ENCODE measurements around the gene RAVER2. TPM values are rescaled to one million over a fixed set of nuclear protein-coding genes. Genes with fewer than 3 reads are reported as not detected.

RAVER2 gene
- total and polyA plus RNA-seq, 2 of the 13 experiments (the other 11 are each of a cell fraction or from before 2014, with no cell fraction given) = 11.4 to 15.4 TPM

DNA sequence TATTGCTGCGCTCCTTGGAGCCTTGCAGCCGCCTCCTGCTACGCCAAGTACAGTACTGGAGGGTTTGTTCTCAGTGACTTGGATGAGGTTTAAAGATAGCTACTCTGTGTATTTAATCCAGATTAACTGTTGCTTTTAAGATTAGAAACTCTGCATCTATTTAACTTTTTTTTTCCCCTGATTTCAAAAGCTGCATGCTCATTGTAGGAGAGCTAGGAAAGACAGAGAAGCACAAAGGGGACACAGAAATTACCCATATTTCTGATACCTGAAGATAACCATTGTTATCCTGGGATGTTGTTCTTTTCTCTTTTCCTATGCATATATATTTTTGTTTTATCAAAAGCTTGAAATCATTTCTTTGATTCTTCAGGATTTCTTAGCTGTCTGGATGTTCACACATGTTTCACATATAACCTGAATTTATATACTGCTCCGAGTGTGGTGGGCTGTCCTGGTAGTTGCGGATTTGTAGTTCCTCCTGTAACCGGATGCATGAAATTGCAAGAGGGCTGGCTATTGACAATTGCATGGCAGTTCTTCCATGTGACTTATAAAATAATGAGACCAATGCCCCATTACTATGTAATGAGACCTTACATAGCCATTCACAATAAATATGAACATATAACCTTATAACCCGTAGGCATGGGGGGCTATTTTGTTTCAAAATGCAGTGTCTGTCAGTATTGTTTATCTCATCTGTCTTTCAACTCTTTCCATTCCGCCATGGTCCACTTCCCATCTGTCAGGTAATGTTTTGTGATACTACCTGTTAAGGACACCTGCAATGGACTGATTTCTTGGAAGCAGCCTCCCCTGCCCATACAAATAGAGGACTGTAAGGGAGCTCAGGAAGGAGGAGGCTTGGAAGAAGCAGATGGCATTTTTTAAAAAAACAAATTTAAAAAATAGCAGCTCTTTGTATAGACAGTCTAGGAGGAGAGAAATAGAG, 1.4 kb downstream of the RAVER2 start:
- H3K79me2 ChIP-seq (ENCODE audit: insufficient read depth, low read length) = peaks cover 21% of the 10 kb centered on the region
- intact Hi-C loops (cut with micrococcal nuclease; ENCODE audit: unreplicated experiment) = loop anchor here (1.0 kb wide), 2 partner anchors 29 to 78 kb away; no protein-coding TSS in a partner anchor
- no peak for ATAC-seq

GRCh38 chr1:64748222-64748621, 3.3 kb downstream of the RAVER2 start:
- CTCF ChIA-PET (ENCODE audit: low intra/inter-chr PET ratio, low total read pairs) = no interaction called here
- Histone ChIP-seq H3K27me3 (ENCODE audit: control insufficient read depth in 1 of 2, insufficient read depth in 2 of 2, low read length in 2 of 2) (no peaks in the 10 kb centered on the region), H3K9ac (ENCODE audit: insufficient read depth, low read depth, low read length) (no peak overlapping the region), H3K27ac (ENCODE audit: extremely low read length, insufficient read depth, low read length) (no peak overlapping the region), H3K4me3 (replicated peaks in 1 of 3; ENCODE audit: insufficient read depth in 1 of 3, low read depth in 2 of 3, low read length in 3 of 3) (no peak overlapping the region), H3K4me1 (ENCODE audit: insufficient read depth, low read length) (peaks cover 27% of the 10 kb centered on the region), H3K4me2 (ENCODE audit: low read depth, low read length) (0 out of 2 replicates have a peak overlapping the region, but pooled peaks have one; percentile 24), H3K36me3 (replicated peaks in 1 of 2; ENCODE audit: control insufficient read depth in 1 of 2, insufficient read depth in 2 of 2, low read length in 2 of 2) (no peaks in the 10 kb centered on the region; a peak in 1 of 5 replicates), H3K9me3 (ENCODE audit: low read length) (no peaks in the 10 kb centered on the region), H4K20me1 (ENCODE audit: insufficient read depth, low read length) (no peaks in the 10 kb centered on the region), H3K79me2 (ENCODE audit: insufficient read depth, low read length) (peaks cover 21% of the 10 kb centered on the region), H2AFZ (ENCODE audit: low read length) (no peak overlapping the region)
- in situ Hi-C loops (cut with HindIII; ENCODE audit: extremely low pct_ligation_motif_present, low pct_unique_long_range_greater_than_20kb) = loop anchor here (10.0 kb wide), 1 partner anchor 67 kb away; no protein-coding TSS in a partner anchor
- FAIRE-seq (no peak), ATAC-seq (no peak), DNase-seq (ENCODE audit: low spot score) (no peak)
- intact Hi-C loops (cut with micrococcal nuclease; ENCODE audit: unreplicated experiment) = no loop called here
- BruUV-seq (replicated peaks) = no TSS peak
- POLR2A ChIA-PET = no interaction called here
- WGBS (ENCODE audit: low lambda C conversion rate) = 89% methylated on average over 3 of the region's 3 CpGs
- TF ChIP-seq GTF2F1 (IDR thresholded peaks at IDR 0.05; ENCODE audit: low read length) (no peak), ZNF510 (CRISPR knock-in tag; IDR thresholded peaks at IDR 0.05; ENCODE audit: low read depth) (no peak), GLI4 (CRISPR knock-in tag; IDR thresholded peaks at IDR 0.05; ENCODE audit: borderline replicate concordance) (no peak), SRSF1 (optimal IDR thresholded peaks at IDR 0.05; ENCODE audit: low read depth, low read length) (no peak), ZNF569 (CRISPR knock-in tag; IDR thresholded peaks at IDR 0.05; ENCODE audit: borderline replicate concordance) (no peak), DNMT3B (CRISPR knock-in tag; conservative IDR thresholded peaks at IDR 0.05) (no peak), HDAC1 (CRISPR knock-in tag; IDR thresholded peaks at IDR 0.05) (no peak), PHB2 (IDR thresholded peaks at IDR 0.05; ENCODE audit: partially characterized antibody) (no peak), EEA1 (CRISPR knock-in tag; IDR thresholded peaks at IDR 0.05; ENCODE audit: borderline replicate concordance) (no peak), SRSF4 (IDR thresholded peaks at IDR 0.05; ENCODE audit: low read depth, low read length, poor library complexity, severe bottlenecking) (no peak), ZNF616 (CRISPR knock-in tag; IDR thresholded peaks at IDR 0.05; ENCODE audit: low read depth) (no peak), HIVEP1 (CRISPR knock-in tag; IDR thresholded peaks at IDR 0.05) (no peak)

More for the DNA sequence above, 1.4 kb downstream of the RAVER2 start:
- Histone ChIP-seq H3K36me3 (replicated peaks in 1 of 2; ENCODE audit: control insufficient read depth in 1 of 2, insufficient read depth in 2 of 2, low read length in 2 of 2) (no peaks in the 10 kb centered on the region), H3K27ac (ENCODE audit: extremely low read length, insufficient read depth, low read length) (peak overlapping the region; percentile 59), H3K4me3 (replicated peaks in 1 of 3; ENCODE audit: insufficient read depth in 1 of 3, low read depth in 2 of 3, low read length in 3 of 3) (peak overlapping the region; percentile 73 to 92 (median 88)), H3K9ac (ENCODE audit: insufficient read depth, low read depth, low read length) (peak overlapping the region; percentile 82), H3K4me2 (ENCODE audit: low read depth, low read length) (peak overlapping the region; percentile 85), H3K27me3 (ENCODE audit: control insufficient read depth in 1 of 2, insufficient read depth in 2 of 2, low read length in 2 of 2) (no peaks in the 10 kb centered on the region), H2AFZ (ENCODE audit: low read length) (no peak overlapping the region), H4K20me1 (ENCODE audit: insufficient read depth, low read length) (no peaks in the 10 kb centered on the region), H3K9me3 (ENCODE audit: low read length) (no peaks in the 10 kb centered on the region), H3K4me1 (ENCODE audit: insufficient read depth, low read length) (peaks cover 27% of the 10 kb centered on the region)
- ChIA-PET CTCF (ENCODE audit: low intra/inter-chr PET ratio, low total read pairs) (interaction anchor here (1.3 kb wide), 1 partner anchor 78 kb away, joined by 5 read pairs; no protein-coding TSS in a partner anchor), POLR2A (interaction anchor here (0.6 to 1.1 kb wide), 3 partner anchors 8 to 1153 kb away, joined by 3 read pairs; partner anchors contain the start of genes JAK1 and PGM1)
- WGBS (ENCODE audit: low lambda C conversion rate) = 53% methylated on average over 8 of the region's 8 CpGs
- in situ Hi-C loops (cut with HindIII; ENCODE audit: extremely low pct_ligation_motif_present, low pct_unique_long_range_greater_than_20kb) = loop anchor here (10.0 kb wide), 1 partner anchor 69 kb away; no protein-coding TSS in a partner anchor
- TF ChIP-seq ZSCAN21 (CRISPR knock-in tag; IDR thresholded peaks at IDR 0.05; ENCODE audit: borderline replicate concordance) = no peak
- TF ChIP-seq ELF3 (CRISPR knock-in tag; IDR thresholded peaks at IDR 0.05) = no peak
- TF ChIP-seq RFXAP (CRISPR knock-in tag; IDR thresholded peaks at IDR 0.05; ENCODE audit: borderline replicate concordance) = 0 out of 2 replicates have a peak, but pooled peaks have one; percentile 8
- TF ChIP-seq ZFX (CRISPR knock-in tag; IDR thresholded peaks at IDR 0.05; ENCODE audit: low read depth) = no peak
- no peak for TF ChIP-seq ZNF446 (CRISPR knock-in tag; IDR thresholded peaks at IDR 0.05)
- DNase-seq (ENCODE audit: low spot score) (no peak), FAIRE-seq (no peak)
- BruUV-seq (replicated peaks) = TSS peak; percentile 44
